Measurements from ENCODE around the gene ARMC8. TPM values are rescaled to one million over a fixed set of nuclear protein-coding genes. Genes with fewer than 3 reads are reported as not detected.

Gene ARMC8
- total RNA-seq (2022; extraction: Qiagen RNA extraction) = 22.2 to 29.6 TPM (median 28.5 TPM) in 5 replicates

GRCh38 chr3:138187296-138188012 is at the start of gene ARMC8:
Gene ARMC8 (plus strand): TSS chr3:138187301. CDS start chr3:138187555, 254 bp downstream.

GRCh38 chr3:138174421-138175131 is 12.5 kb upstream of the ARMC8 start, which contains the start of gene DBR1:
Gene DBR1 (minus strand): TSS chr3:138174921. CDS start chr3:138174795, 126 bp downstream.

GRCh38 chr3:138329127-138329983 is 142.3 kb downstream of the ARMC8 start, which contains the start of gene NME9:
Gene NME9 (minus strand): TSS chr3:138329851. CDS start chr3:138329335, 516 bp downstream.

Other genes starting within 250 kb of the ARMC8 start
- not detected in 5 replicates for gene CLDN18, start 177.1 kb upstream of the ARMC8 start, total RNA-seq (2022; extraction: Qiagen RNA extraction)
- gene DZIP1L, start 71.7 kb upstream of the ARMC8 start, total RNA-seq (2022; extraction: Qiagen RNA extraction) = 5.6 to 8.2 TPM (median 7.9 TPM) in 5 replicates
- not detected in 5 replicates for gene A4GNT, start 54.9 kb upstream of the ARMC8 start, total RNA-seq (2022; extraction: Qiagen RNA extraction)
- gene DBR1, start 12.4 kb upstream of the ARMC8 start, total RNA-seq (2022; extraction: Qiagen RNA extraction) = 11.1 to 14.7 TPM (median 11.7 TPM) in 5 replicates
- 0.42 TPM in 1 of 5 replicates, not detected in the others for gene NME9, start 142.6 kb downstream of the ARMC8 start, total RNA-seq (2022; extraction: Qiagen RNA extraction)
- gene MRAS, start 161.3 kb downstream of the ARMC8 start, total RNA-seq (2022; extraction: Qiagen RNA extraction) = 8.1 to 11.7 TPM (median 10.5 TPM) in 5 replicates
- gene ESYT3, start 247.3 kb downstream of the ARMC8 start, total RNA-seq (2022; extraction: Qiagen RNA extraction) = 0.63 to 1.2 TPM (median 0.85 TPM) in 5 replicates

All from A549 treated with CORT108297 at 1 μM for 4 hours (cell line).